HG02943 (cell line): ENCODE results near the gene WNT9A.

ENCODE experiments used
- ATAC-seq: cut with Tn5 transposase; IDR thresholded peaks from one replicate; pipeline ENCODE4 v1.9.1; 2021; ENCODE audit warnings: mild to moderate bottlenecking, low read depth, moderate library complexity; ENCODE audit not compliant: unreplicated experiment

WNT9A gene

DNA sequence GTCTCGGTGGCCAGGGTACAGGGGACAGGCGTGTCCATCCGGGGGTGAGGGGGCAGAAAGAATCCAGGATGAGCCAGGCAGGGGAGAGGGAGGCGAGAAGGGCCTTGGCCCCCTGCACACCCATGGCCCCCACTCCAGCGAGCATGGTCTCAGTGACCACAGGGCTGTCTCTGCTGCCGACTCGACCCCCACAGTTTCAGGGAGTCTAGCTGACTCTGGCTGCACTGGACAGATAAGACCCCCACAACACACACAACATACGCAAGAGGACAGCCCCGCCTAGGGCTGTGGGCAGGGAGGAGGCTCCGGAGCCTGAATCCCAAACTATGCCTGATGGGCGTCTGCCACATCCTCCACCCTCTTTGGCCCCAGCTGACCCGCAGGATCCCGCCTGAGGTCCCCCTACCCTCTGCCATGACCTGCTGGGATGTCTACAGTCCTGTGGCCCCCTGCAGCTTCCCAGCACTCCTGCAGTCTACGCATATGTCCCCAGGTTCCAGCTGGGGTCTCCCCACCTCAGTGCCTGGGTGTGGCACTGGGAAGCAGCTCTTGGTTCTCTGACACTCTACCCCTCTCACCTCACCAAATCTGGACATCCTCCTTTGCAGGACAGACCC lies 22.0 kb downstream of the WNT9A start:
- ATAC-seq, result no peak

GRCh38 chr1:227924833-227925574 lies 22.7 kb downstream of the WNT9A start:
- ATAC-seq, result no peak

DNA sequence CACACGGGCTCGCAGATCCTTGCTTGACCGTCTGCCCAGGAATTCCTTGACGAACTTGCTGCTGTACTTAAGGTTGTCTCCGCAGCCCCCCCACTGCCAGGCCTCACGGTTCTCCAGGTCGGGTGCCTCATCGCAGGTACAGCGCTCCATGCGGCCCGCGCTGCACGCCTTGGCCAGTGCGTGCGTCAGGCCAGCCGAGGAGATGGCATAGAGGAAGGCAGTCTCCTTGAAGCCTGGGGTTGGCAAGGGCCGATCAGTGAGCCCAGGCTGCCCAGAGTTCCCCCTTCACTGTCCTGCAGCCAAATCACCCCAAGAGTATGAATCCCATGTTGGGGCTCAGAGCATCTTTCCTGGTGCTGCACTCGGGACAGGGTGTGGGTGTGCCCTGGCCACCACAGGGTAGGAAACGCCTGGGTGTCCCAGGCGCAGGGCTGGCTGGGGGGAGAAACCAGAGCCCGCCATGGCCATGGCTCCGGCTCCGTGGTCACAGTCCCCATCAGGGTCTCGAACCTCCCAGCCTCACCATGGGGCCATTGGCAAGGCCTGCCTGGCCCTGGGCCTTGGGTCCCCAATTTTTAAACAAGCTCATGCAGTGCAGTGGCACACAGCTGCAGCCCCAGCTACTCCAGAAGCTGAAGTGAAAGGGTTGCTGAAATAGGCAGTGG lies 23.4 kb downstream of the WNT9A start:
- ATAC-seq, result no peak

DNA sequence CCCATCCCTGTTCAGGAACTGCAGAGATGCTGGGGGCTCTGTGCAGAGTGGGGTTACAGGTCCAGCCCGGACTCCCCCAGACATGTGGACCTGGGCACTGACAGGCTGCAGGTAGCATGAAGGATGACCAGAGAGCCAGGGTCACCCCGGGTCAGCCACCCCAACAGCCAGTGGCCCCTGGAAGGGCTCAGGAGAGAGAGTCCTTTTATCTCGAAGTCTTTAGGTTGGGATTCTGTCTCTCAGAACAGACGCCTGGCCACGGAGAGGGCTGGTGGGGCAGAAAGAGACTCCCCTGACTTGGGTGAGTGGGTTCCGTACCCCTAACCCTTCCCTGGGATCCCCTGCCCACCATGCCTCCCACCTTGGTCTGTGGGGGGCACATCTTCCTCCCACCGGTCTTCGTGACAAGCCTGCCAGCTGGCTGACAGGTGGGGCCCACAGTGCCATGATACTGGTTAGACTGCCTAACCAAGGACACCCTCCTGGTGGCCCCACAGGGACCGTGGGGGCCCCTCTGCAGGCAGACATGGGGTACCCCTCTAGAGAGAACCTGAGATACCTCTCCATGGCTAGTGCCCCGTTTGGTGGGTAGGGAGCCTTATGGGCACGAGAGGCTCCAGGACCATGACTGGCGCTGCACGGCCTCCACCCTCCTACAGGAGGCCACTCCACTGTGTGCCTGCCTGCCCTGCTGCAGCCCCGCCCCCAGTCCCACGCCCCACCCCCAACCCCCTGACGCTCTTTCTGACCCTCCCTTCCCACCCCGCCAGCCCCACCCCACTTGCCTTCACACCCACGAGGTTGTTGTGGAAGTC lies 24.2 kb downstream of the WNT9A start:
- no peak for ATAC-seq

DNA sequence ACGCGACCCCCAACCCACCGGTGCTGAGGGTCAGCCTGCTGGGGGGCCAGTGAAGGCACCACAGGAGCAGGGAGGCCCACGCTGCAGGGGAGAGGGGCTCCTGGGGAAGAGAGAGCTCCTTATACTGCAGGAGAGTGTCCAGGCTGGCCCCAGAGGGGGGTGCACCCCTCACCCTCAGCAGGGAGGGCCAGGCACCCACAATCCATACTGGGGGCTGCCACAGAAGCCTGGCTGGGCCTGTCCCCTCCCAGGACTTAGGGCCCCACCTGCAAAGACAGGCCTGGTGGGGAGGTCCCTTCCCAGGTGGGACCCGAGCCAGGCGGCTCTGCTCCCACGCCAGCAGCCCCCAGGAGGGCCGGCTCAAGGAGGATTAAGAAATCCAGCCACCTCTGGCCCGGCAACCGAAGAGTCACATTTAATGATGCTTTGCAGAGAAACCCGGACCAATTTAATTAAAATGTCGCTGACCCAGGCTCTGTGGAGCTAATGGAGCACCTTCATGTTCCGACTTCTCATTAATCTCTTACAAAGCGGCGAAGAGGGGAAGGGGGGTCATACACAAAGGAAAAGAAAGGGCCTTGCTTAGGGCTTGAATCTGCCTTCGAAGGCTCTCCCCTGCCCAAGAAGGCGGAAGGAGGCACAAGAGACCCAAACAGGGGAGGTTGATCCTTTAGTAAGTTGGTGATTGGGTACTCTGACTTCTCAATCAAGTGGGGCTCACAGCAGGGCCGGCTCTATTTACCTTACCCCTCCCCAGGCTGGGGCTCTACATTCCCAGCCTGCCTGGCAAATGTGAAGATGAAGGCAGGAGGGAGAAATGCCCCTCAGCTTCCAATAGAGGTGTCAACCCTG lies 25.0 kb downstream of the WNT9A start:
- ATAC-seq, result no peak

DNA sequence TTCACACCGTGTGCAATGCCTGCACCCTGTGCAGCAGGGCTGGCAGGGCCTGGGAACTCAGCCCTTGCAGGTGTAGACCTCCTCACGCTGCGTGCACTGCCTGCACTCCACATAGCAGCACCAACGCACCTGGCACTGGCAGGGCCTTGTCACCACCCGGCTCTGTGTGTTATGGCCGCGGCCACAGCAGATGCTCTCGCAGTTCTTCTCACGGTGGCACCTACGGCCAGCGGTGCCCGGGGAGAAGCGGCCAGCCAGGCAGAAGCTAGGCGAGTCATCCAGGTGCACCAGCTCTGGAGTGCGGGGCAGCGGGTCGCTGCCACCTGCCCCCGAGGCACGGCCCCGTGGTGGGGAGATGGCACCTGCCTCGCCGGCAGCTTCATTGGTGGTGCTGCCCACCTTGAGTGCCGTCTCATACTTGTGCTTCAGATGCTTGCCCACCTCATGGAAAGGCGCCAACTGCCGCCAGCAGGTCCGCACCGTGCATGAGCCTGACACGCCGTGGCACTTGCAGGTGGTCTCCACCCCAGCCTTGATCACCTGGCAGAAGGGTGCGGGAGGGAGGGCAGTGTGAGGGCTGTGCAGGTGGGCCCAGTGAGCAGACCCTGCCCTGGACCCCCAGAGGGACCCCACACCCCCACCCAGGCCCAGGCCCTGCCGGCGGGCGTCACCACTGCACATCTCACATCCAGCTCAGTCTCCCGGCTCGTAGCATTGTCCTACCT lies 26.1 kb downstream of the WNT9A start:
- no peak for ATAC-seq

DNA sequence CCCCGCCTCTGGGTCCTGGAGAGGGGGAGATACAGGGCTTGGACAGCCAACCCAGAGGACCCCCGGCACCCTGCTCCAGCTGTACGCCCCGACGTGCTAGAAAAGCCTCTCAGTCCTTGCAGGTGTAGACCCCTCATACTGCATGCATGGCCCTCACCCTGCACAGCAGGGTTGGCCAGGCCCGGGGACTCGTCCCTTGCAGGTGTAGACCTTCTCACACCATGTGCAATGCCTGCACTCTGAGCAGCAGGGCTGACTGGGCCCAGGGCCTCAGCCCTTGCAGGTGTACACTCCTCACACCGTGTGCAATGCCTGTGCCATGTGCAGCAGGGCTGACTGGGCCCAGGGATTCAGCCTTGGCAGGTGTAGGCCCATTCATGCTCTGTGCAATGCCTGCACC lies 26.8 kb downstream of the WNT9A start:
- no peak for ATAC-seq

GRCh38 chr1:227920426-227920825 lies 27.3 kb downstream of the WNT9A start:
- ATAC-seq, result no peak

- ATAC-seq, result no peak
Observed at GRCh38 chr1:227919906-227920305, 27.8 kb downstream of the WNT9A start.

DNA sequence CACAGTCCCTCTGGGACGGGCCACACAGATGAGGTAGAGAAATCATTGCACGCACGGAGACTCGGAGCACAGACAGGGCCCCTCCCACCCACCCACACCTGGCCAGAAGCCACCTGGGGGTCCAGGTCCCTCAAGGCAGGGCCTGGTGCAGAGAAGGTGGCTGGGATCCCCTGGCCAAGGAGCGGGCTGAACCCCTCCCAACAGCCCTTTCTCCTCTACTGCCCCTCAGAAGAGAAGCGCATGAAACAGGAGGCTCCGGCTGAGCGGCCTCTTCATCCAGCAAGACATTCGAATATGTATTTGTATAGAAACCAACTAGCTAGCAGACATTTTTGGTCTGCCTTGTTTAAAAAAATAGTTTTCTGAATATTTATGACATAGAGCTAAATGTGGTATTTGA lies 29.0 kb downstream of the WNT9A start:
- ATAC-seq, result no peak

DNA sequence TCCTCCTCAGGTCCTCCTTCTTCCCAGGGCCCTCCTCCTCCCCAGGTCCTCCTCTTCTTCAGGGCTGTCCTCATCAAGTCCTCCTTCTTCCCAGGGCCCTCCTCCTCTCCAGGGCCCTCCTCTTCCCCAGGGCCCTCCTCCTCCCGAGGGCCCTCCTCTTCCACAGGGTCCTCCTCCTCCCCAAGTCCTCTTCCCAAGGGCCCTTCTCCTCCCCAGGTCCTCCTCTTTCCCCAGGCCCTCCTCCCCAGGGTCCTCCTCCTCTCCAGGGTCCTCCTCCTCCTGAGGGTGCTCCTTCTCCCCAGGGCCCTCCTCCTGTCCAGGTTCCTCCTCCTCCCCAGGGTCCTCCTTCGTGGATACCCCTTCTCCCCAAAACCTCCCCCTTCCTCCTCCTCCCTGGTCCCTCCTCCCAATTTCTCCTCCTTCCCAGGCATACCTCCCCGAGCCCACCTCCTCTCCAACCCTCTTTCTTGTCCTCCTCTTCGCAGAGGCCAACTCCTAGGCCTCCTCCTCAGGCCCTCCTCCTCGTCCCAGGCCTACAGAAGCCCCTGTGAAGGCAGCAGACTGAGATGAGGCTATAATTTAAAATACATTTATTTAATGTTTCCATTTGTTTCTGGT lies 29.5 kb downstream of the WNT9A start:
- no peak for ATAC-seq

DNA sequence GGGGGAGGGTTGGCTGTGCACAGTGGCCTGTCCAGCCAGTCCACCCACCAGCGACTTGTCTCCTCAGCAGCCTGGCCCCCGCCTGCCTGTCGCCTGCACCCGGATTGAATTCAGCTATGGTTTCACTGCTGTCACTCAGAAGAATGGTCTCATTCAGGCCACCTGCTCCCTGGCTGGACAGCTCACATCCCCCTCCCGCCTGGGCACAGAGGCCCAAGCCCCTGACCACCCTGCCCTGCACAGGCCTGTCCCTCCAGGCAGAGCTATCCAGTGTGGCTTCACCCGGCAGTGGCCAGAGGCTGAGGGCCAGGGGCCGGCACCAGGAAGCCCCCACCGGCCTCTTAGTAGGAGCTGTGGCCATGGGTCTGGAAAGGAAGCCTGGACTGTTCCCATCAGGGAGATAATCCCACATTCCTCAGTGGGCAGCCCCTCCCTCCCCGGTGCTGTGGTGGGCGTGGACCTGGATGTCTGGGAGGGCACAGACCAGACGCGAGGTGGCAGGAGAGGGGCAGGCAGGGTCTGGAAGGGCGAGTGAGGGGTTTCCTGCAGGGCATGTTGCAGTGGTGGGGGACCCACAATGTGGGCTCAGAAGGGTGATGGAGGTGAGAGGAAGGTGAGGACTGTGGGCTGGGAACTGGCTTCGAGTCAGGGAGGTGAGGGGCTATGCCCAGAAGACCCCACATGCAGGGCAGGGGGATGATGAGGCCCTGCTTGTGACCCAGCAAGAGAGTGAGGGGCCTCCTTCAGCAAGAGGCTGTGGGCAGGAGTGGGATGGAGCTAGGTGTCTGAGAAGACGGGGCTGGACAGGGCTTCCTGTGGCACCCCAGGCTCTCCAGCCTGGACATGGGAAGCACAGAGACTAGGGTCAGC lies 30.4 kb downstream of the WNT9A start:
- no peak for ATAC-seq

DNA sequence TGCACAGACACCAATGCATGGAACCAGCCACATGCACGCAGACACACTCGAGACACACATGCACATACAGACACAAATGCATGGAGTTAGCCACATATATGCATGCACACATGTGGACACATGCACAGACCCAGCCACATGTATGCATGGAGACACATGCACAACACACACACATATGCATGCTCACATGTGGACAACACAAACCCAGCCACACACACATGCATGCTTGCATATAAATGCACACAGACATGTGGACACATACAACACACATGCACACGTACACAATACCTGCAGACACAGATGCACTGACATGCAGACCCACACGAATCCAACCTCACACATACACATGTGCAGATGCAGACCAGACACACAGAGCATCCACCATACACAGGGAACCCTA lies 31.1 kb downstream of the WNT9A start:
- ATAC-seq, result no peak

DNA sequence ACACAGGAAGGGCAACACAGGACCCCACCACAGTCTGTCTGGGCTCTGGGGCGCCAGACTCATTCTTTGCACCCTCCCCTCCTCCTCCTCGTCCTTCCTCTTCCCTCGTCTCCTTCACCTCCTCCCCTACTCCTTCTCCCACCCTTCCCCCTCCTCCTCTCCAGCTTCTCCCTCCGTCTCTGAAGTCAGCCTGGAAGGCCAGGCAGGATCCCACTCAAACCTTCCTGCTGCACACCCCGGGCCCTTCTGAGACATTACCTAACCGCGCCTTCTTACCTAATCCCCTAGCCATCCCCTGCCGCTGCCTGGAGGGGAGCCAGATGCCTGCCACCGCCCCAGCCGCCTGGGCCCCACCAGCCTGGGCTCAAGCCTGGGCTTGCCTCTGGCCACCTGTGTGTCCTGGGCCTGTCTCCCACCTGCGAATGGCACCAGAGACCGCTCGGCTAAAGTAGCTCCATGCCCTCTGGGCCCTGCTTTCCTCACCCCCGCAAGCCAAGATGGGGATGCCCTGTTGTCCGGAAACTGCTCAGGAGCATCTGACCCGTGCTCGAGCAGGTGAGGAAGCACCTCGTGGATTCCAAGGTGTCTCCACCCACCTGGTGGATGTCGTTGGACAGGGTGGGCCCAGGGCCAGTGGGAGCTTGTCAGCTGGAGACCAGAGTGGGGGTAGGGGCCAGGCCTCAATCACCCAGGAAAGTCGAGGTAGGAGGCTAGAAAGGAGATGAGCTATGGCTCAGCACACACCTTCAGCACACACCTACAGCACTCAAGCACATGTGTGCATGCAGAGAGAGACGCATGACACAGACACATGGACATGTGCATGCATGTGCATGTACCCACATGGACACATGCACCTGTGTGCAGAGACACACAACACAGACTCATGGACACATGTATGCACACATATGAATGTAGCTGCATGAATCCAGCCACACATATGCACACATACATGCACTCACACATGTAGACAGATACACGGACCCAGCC lies 31.9 kb downstream of the WNT9A start:
- no peak for ATAC-seq

DNA sequence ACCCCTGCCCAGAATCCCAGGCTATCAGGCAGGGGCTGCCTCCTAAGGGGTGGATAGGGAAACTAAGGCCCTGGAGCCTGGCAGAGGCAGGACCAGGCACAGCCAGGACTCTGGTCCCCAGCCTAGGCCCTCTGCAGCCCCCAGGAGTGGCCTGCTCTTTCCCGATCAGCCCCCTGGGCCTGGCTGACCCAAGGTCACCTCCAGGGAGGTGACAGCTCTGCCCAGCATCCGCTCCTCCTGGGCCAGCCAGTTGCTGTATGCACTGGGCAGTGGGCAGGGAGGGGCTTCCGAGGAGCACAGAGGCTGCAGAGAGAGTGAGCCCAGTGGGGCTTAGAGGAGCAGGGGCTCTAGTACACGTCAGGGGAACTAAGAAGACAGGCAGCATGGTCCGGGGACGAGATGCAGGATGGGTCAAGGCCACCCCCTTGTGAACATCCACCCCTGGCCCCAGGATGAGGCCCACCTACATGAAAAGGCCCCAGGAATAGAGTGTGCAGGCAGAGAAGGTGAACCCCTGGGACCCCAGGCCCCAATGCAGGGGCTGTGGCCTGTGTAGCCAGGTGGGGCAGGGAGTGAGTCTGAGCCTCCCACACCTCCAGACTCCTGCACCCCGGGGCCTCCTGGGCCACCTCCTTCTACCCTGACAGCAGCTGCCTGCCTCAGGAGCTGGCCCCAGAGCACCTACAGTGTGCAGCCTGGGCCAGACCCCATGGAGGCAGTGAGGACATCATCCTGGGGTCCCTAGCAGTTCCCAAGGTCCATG lies 32.8 kb downstream of the WNT9A start:
- ATAC-seq, result no peak
